Measurements from ENCODE around the gene GTF2IRD1. TPM values are rescaled to one million over a fixed set of nuclear protein-coding genes. Genes with fewer than 3 reads are reported as not detected.

The GTF2IRD1 gene
- total RNA-seq, 4 donors from 2014 or later = 11.5 to 39.1 (median 22.5) TPM

DNA sequence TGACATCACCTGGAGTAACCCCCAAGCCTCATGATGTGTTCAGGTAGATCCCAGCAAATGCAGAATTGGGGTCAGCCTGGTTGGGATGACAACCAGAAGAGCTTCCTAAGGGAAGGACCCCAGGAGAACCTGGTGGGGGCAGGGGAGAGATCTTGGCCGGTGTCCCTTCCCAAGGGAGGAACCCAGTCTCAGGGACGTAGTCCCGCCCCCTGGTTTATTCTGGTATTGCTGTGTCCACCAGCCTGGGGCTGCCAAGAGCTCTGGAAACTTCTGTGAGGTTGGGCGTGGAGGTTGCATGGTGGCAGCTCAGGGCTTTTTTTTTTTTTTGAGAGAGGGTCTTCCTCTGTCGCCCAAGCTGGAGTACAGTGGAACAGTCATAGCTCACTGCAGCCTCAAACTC is 19.4 kb downstream of the GTF2IRD1 start:
- intact Hi-C loops (cut with DNase I; ENCODE audit: low total_unique reads) = no loop called here
- DNase-seq = no peak
- H3K36me3 ChIP-seq = no peaks in the 10 kb centered on the region
- no peak overlapping the region for H3K27ac ChIP-seq
- no peak overlapping the region for H3K4me3 ChIP-seq
- H3K27me3 ChIP-seq = no peaks in the 10 kb centered on the region
- TF ChIP-seq, protein P1, sequence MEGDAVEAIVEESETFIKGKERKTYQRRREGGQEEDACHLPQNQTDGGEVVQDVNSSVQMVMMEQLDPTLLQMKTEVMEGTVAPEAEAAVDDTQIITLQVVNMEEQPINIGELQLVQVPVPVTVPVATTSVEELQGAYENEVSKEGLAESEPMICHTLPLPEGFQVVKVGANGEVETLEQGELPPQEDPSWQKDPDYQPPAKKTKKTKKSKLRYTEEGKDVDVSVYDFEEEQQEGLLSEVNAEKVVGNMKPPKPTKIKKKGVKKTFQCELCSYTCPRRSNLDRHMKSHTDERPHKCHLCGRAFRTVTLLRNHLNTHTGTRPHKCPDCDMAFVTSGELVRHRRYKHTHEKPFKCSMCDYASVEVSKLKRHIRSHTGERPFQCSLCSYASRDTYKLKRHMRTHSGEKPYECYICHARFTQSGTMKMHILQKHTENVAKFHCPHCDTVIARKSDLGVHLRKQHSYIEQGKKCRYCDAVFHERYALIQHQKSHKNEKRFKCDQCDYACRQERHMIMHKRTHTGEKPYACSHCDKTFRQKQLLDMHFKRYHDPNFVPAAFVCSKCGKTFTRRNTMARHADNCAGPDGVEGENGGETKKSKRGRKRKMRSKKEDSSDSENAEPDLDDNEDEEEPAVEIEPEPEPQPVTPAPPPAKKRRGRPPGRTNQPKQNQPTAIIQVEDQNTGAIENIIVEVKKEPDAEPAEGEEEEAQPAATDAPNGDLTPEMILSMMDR (IDR thresholded peaks at IDR 0.05) = no peak
- TF ChIP-seq POLR2A (IDR thresholded peaks at IDR 0.05) = no peak
- H3K9me3 ChIP-seq = no peaks in the 10 kb centered on the region
- peaks cover 0 to 11% of the 10 kb centered on the region in 2 donors for H3K4me1 ChIP-seq

DNA sequence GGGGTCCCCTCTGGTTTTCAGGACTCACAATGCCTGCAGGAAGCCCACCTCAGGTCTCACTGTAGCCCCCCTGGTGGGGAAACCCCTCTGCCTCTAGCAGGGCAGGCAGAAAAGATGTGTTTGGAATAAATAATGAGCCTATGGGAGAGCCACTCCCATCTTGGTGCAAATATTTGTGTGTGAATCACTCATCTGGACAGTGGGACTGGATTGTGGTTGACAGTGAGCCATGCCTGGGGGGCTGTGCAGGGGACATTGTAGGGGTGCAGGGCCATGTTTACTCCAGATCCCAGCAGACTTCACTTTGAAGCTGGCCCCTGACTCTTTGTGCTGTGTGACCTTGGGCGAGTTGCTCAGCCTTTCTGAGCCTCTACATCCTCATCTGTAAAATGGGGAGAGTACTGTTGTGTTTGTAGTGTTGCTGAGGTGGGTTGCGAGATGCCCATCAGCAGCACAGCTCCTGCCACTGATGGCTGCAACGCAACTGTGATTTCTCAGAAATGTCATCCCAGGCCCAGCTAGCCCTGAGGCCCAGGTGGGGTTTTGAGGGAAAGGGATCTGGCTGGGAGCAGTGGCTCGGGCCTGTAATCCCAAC is 20.7 kb downstream of the GTF2IRD1 start:
- Histone ChIP-seq H3K9me3 (no peaks in the 10 kb centered on the region), H3K36me3 (no peaks in the 10 kb centered on the region), H3K4me3 (no peak overlapping the region), H3K4me1 (peaks cover 5 to 19% of the 10 kb centered on the region in 2 donors), H3K27me3 (no peaks in the 10 kb centered on the region), H3K27ac (no peak overlapping the region)
- no peak for TF ChIP-seq POLR2A (IDR thresholded peaks at IDR 0.05)
- DNase-seq = no peak
- intact Hi-C loops (cut with DNase I; ENCODE audit: low total_unique reads) = no loop called here

DNA sequence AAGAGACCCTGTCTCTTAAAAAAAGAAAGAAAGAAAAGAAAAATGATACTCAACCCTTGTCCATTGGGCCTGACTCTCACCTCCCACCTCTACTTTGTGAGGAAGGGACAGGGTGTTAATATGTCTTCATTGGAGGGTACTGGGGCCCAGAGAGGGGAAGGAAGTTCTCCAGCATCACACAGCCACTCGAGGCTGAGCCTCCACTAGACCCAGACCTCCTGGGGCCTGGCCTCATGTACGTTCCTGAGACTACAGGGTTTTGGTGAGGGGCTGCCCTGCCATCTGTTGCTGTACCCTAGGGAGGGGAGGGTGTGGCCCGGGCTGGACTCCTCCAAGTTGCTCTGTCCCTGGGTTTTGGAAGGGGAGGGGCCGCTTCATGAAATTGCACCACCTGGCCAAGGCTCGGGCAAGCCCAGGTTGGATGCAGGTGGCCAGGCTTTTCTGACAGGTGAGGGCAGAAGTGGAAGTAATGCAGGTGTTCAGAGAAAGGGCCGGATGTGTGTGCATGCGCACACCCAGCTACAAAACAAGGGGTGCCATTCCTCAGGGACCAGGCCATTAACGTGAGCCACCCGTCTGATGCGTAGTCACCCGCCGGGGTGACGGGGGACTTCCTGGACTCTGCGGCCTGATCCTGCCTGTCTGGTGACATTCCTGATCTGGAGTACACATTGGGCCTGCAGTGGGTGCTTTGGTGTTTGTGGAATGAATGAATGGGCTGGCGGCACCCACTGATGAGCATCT is 21.7 kb downstream of the GTF2IRD1 start:
- H3K4me1 ChIP-seq = peaks cover 5 to 29% of the 10 kb centered on the region in 2 donors
- TF ChIP-seq, protein P1 (IDR thresholded peaks at IDR 0.05) = no peak
- no peak for TF ChIP-seq POLR2A (IDR thresholded peaks at IDR 0.05)
- intact Hi-C loops (cut with DNase I; ENCODE audit: low total_unique reads) = no loop called here
- no peaks in the 10 kb centered on the region for H3K36me3 ChIP-seq
- DNase-seq = no peak
- no peak overlapping the region for H3K4me3 ChIP-seq
- no peaks in the 10 kb centered on the region for H3K27me3 ChIP-seq
- no peaks in the 10 kb centered on the region for H3K9me3 ChIP-seq
- H3K27ac ChIP-seq = no peak overlapping the region

DNA sequence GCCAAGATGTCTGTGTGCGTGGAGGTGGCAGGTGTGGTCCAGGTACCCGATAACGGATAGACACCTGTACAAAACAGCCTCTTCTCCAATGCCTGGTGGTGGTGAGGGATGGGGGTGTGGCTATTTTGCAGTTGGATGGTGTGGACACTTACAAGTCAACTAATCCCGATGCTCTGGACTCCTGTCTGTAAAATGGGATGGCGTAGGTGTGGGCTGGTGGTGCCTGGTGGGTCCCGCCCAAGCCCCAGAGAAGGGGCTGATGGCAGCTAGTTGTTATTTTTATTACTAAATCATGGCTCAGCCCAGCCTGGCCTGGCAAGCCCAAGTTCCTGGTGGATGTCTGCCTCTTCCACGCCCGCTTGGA is 22.3 kb downstream of the GTF2IRD1 start:
- Histone ChIP-seq H3K9me3 (no peaks in the 10 kb centered on the region), H3K27ac (peak overlapping the region; percentile 92 to 97), H3K4me1 (peaks cover 5 to 29% of the 10 kb centered on the region in 2 donors), H3K27me3 (no peaks in the 10 kb centered on the region), H3K36me3 (no peaks in the 10 kb centered on the region), H3K4me3 (no peak overlapping the region)
- intact Hi-C loops (cut with DNase I; ENCODE audit: low total_unique reads) = no loop called here
- no peak for DNase-seq
- TF ChIP-seq, protein P1 (IDR thresholded peaks at IDR 0.05) = no peak
- TF ChIP-seq POLR2A (IDR thresholded peaks at IDR 0.05) = no peak

DNA sequence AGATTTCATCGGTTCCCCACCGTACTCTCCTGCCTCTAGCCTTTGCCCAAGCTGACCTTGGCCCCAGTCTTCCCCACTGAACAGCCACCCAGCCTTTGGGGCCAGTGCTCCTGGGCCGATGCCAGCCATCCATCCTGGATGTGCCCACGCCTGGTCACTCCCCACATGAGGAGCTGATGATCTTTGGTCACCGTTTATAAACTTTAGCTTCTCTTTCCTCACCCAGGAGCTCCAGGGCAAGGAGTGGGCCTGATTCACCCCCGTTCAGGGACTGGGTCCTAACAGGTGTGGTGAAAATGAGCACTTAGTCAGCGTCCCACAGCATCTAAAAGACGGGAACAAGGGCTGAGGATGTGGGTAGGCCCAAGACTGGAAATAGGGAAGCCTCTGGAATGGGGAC is 22.9 kb downstream of the GTF2IRD1 start:
- Histone ChIP-seq H3K36me3 (no peaks in the 10 kb centered on the region), H3K4me3 (no peak overlapping the region), H3K27me3 (no peaks in the 10 kb centered on the region), H3K9me3 (no peaks in the 10 kb centered on the region), H3K4me1 (peaks cover 5 to 29% of the 10 kb centered on the region in 2 donors), H3K27ac (peak overlapping the region; percentile 92 to 97)
- TF ChIP-seq, protein P1 (IDR thresholded peaks at IDR 0.05) = no peak
- TF ChIP-seq POLR2A (IDR thresholded peaks at IDR 0.05) = no peak
- no peak for DNase-seq
- intact Hi-C loops (cut with DNase I; ENCODE audit: low total_unique reads) = no loop called here
